ENCODE data around the gene FAM120A. TPM values are rescaled to one million over a fixed set of nuclear protein-coding genes. Genes with fewer than 3 reads are reported as not detected.

Gene FAM120A
- total RNA-seq, 4 donors from 2014 or later, result 56.5 to 82.3 (median 65.7) TPM

GRCh38 chr9:93569621-93570174, 118.2 kb downstream of the FAM120A start:
- intact Hi-C loops (cut with DNase I), result loop anchor here (5.0 kb wide), 1 partner anchor 117 kb away; the partner anchor contains the start of genes FAM120A and FAM120AOS
- TF ChIP-seq POLR2A (IDR thresholded peaks at IDR 0.05), result no peak
- TF ChIP-seq CTCF (IDR thresholded peaks at IDR 0.05), result no peak
- WGBS, 2 donors, result 73 to 75% methylated on average over 1 of the region's 1 CpG

GRCh38 chr9:93572221-93572620, 120.7 kb downstream of the FAM120A start:
- Histone ChIP-seq H3K9me3 (no peaks in the 10 kb centered on the region), H3K27me3 (no peaks in the 10 kb centered on the region), H3K4me1 (peaks cover 12 to 24% (median 13%) of the 10 kb centered on the region in 3 donors), H3K27ac (no peak overlapping the region), H3K4me3 (no peak overlapping the region), H3K36me3 (no peaks in the 10 kb centered on the region)
- intact Hi-C loops (cut with DNase I), result no loop called here
- DNase-seq, result no peak
- WGBS, 2 donors, result 79 to 81% methylated on average over 2 of the region's 2 CpGs
- no peak for TF ChIP-seq CTCF (IDR thresholded peaks at IDR 0.05)
- TF ChIP-seq POLR2A (IDR thresholded peaks at IDR 0.05), result no peak

More at GRCh38 chr9:93569621-93570174, 118.2 kb downstream of the FAM120A start:
- no peak for DNase-seq
- Histone ChIP-seq H3K27ac (no peak overlapping the region), H3K4me3 (no peak overlapping the region), H3K4me1 (peaks cover 9 to 27% (median 10%) of the 10 kb centered on the region in 3 donors), H3K9me3 (no peaks in the 10 kb centered on the region), H3K27me3 (no peaks in the 10 kb centered on the region), H3K36me3 (peaks cover 0 to 8% (median 0%) of the 10 kb centered on the region in 3 donors)

- WGBS, 2 donors, result 91 to 95% methylated on average over 7 to 8 of the region's 8 CpGs
- Histone ChIP-seq H3K9me3 (no peaks in the 10 kb centered on the region), H3K4me3 (no peak overlapping the region), H3K27me3 (no peaks in the 10 kb centered on the region), H3K36me3 (no peaks in the 10 kb centered on the region), H3K27ac (no peak overlapping the region), H3K4me1 (peaks cover 11 to 24% (median 13%) of the 10 kb centered on the region in 3 donors)
- no peak for TF ChIP-seq POLR2A (IDR thresholded peaks at IDR 0.05)
- no peak for TF ChIP-seq CTCF (IDR thresholded peaks at IDR 0.05)
- intact Hi-C loops (cut with DNase I), result no loop called here
- DNase-seq, result no peak
These were observed 121.4 kb downstream of the FAM120A start for GRCh38 chr9:93572636-93573515.

GRCh38 chr9:93573516-93573828, 122.0 kb downstream of the FAM120A start:
- Histone ChIP-seq H3K27ac (no peak overlapping the region), H3K4me1 (peaks cover 17 to 29% (median 19%) of the 10 kb centered on the region in 3 donors), H3K36me3 (no peaks in the 10 kb centered on the region), H3K9me3 (no peaks in the 10 kb centered on the region), H3K27me3 (no peaks in the 10 kb centered on the region), H3K4me3 (no peak overlapping the region)
- no peak for TF ChIP-seq POLR2A (IDR thresholded peaks at IDR 0.05)
- no peak for TF ChIP-seq CTCF (IDR thresholded peaks at IDR 0.05)
- no peak for DNase-seq
- 91 to 92% methylated on average over 3 of the region's 3 CpGs for WGBS, 2 donors
- intact Hi-C loops (cut with DNase I), result no loop called here

All from esophagus squamous epithelium (tissue), 5 donors.